HCT116 (cell line): ENCODE measurements around the gene LRP1B. TPM values are rescaled to one million over a fixed set of nuclear protein-coding genes. Genes with fewer than 3 reads are reported as not detected.

Experiments
- ATAC-seq: fragments of 200-7000 bp; cut with Tn5 transposase; 2 replicates; pipeline ENCODE4 v1.9.1; 2020; ENCODE audit warnings: mild to moderate bottlenecking, moderate library complexity
- BruUV-seq: library from RNA; stranded (reverse); fragments of 400-500 nt; replicated peaks from 2 replicates; lab custom pipeline; 2021; lab: Mats Ljungman, UMichigan
- CTCF ChIA-PET: fragments of 300-600 bp; sonication (Branson Sonifier 250); formaldehyde crosslinking; loops from one replicate; lab custom pipeline; 2021; ENCODE audit warnings: antibody characterized with exemption; lab: Charles Lee
- POLR2A ChIA-PET: fragments of 300-600, 350-600 bp; sonication (Branson Sonifier 250); formaldehyde crosslinking; loops from one replicate; lab custom pipeline; 2021; ENCODE audit warnings: antibody characterized with exemption; lab: Charles Lee
- RAD21 ChIA-PET, 2 experiments: fragments of 300-600 bp; sonication (Branson Sonifier 250); formaldehyde crosslinking; loops; one replicate each; lab custom pipeline; 2023; ENCODE audit warnings: low total read pairs in 2 of 2; ENCODE audit not compliant: uncharacterized antibody in 2 of 2, unreplicated experiment in 2 of 2, low non-redundant PET in 1 of 2; lab: Charles Lee
- DNase-seq: peaks from one replicate; pipeline ENCODE4 v3.0.0-alpha.2; 2010; ENCODE audit warnings: low read depth, low spot score
- H2AFZ ChIP-seq: fragments of 200-600 bp; shearing (Covaris generic), sonication (generic); 2 replicates; pipeline ENCODE4 v1.6.1; 2017; ENCODE audit warnings: low read depth, mixed run types, mixed read lengths, antibody characterized with exemption, low read length; ENCODE audit not compliant: poor library complexity, severe bottlenecking
- H3K27ac ChIP-seq: 2 replicates; pipeline ENCODE4 v1.5.1; 2012; ENCODE audit warnings: low read depth, low read length
- H3K27me3 ChIP-seq: fragments of 200-600 bp; sonication (generic); 2 replicates; pipeline ENCODE4 v1.6.1; 2016; ENCODE audit warnings: mixed run types, low read length, mixed read lengths; ENCODE audit not compliant: insufficient read depth
- H3K36me3 ChIP-seq, 2 experiments: fragments of 200-500 bp in 1 of 2; fragments of 200-600 bp in 1 of 2; sonication (Bioruptor generic) in 1 of 2; sonication (generic) in 1 of 2; 2 replicates each; pipeline versions ENCODE4 v1.5.1 to v1.6.1; 2014 to 2016; ENCODE audit warnings: low read length in 2 of 2, inconsistent platforms in 1 of 2, mixed read lengths in 1 of 2, mixed run types in 1 of 2; ENCODE audit not compliant: insufficient read depth in 2 of 2, control insufficient read depth in 1 of 2
- H3K4me1 ChIP-seq, 2 experiments: fragments of 200-600 bp in 1 of 2; sonication (generic) in 1 of 2; 2 replicates each; pipeline versions ENCODE4 v1.5.1 to v1.6.1; 2012 to 2017; ENCODE audit warnings: low read length in 2 of 2, inconsistent platforms in 1 of 2, mild to moderate bottlenecking in 1 of 2, mixed read lengths in 1 of 2, mixed run types in 1 of 2, moderate library complexity in 1 of 2; ENCODE audit not compliant: insufficient read depth in 2 of 2, control insufficient read depth in 1 of 2
- H3K4me2 ChIP-seq: fragments of 200-600 bp; sonication (generic); 2 replicates; pipeline ENCODE4 v1.6.1; 2017; ENCODE audit warnings: mixed run types, low read length, mixed read lengths
- H3K4me3 ChIP-seq, 2 experiments: fragments of 200-600 bp in 1 of 2; sonication (generic) in 1 of 2; replicated peaks in 1 of 2; 2 replicates each; pipeline ENCODE4 v1.5.1; 2011 to 2016; ENCODE audit warnings: low read length in 2 of 2, control low read depth in 1 of 2, low read depth in 1 of 2, mild to moderate bottlenecking in 1 of 2, mixed read lengths in 1 of 2, mixed run types in 1 of 2
- H3K79me2 ChIP-seq: fragments of 200-600 bp; sonication (generic); 2 replicates; pipeline ENCODE4 v1.6.1; 2017; ENCODE audit warnings: mild to moderate bottlenecking, mixed run types, low read length, moderate library complexity, mixed read lengths; ENCODE audit not compliant: insufficient read depth
- H3K9ac ChIP-seq: fragments of 200-600 bp; sonication (generic); 2 replicates; pipeline ENCODE4 v1.6.1; 2016; ENCODE audit warnings: low read length, mixed read lengths
- H3K9me2 ChIP-seq: fragments of 200-600 bp; sonication (generic), shearing (Covaris generic); 2 replicates; pipeline ENCODE4 v1.6.1; 2017; ENCODE audit warnings: mixed run types, mild to moderate bottlenecking, moderate library complexity; ENCODE audit not compliant: insufficient read depth
- H3K9me3 ChIP-seq, 2 experiments: fragments of 200-500 bp in 1 of 2; fragments of 200-600 bp in 1 of 2; sonication (Bioruptor generic) in 1 of 2; sonication (generic) in 1 of 2; 2 replicates each; pipeline ENCODE4 v1.6.1; 2014 to 2017; ENCODE audit warnings: low read length in 2 of 2, mixed read lengths in 2 of 2, inconsistent platforms in 1 of 2, low read depth in 1 of 2, mild to moderate bottlenecking in 1 of 2, mixed run types in 1 of 2, moderate library complexity in 1 of 2; ENCODE audit not compliant: control insufficient read depth in 1 of 2, insufficient read depth in 1 of 2
- H4K20me1 ChIP-seq: fragments of 200-600 bp; sonication (generic), shearing (Covaris generic); 2 replicates; pipeline ENCODE4 v1.6.1; 2017; ENCODE audit warnings: mixed run types, mild to moderate bottlenecking, moderate library complexity; ENCODE audit not compliant: insufficient read depth
- CEBPB ChIP-seq: IDR thresholded peaks from 2 replicates; pipeline ENCODE4 v1.6.1; 2012; ENCODE audit warnings: low read depth
- ELF1 ChIP-seq: IDR thresholded peaks from 2 replicates; pipeline ENCODE4 v1.6.1; 2012; ENCODE audit warnings: low read depth, borderline replicate concordance
- EZH2 ChIP-seq: fragments of 200-600 bp; sonication (generic); IDR thresholded peaks from 2 replicates; pipeline ENCODE4 v1.6.1; 2017; ENCODE audit warnings: antibody characterized with exemption, mixed run types
- EZH2phosphoT487 ChIP-seq: fragments of 200-600 bp; IDR thresholded peaks from 2 replicates; pipeline ENCODE4 v1.6.1; 2018; ENCODE audit warnings: antibody characterized with exemption, borderline replicate concordance
- FOSL1 ChIP-seq: IDR thresholded peaks from 2 replicates; pipeline ENCODE4 v1.6.1; 2012; ENCODE audit warnings: low read depth
- JUND ChIP-seq: IDR thresholded peaks from 2 replicates; pipeline ENCODE4 v1.6.1; 2012
- POLR2A ChIP-seq: IDR thresholded peaks from 2 replicates; pipeline ENCODE4 v1.7.0; 2011; ENCODE audit warnings: borderline replicate concordance; ENCODE audit not compliant: insufficient read depth, insufficient read length; ENCODE audit errors: extremely low read depth
- POLR2AphosphoS5 ChIP-seq: IDR thresholded peaks from 2 replicates; pipeline ENCODE4 v1.6.1; 2011; ENCODE audit warnings: mild to moderate bottlenecking, low read depth, low read length, moderate library complexity
- SRF ChIP-seq: IDR thresholded peaks from 2 replicates; pipeline ENCODE4 v1.6.1; 2012; ENCODE audit warnings: low read depth
- TCF7L2 ChIP-seq: IDR thresholded peaks from 2 replicates; pipeline ENCODE4 v1.7.0; 2011; ENCODE audit warnings: borderline replicate concordance, inconsistent platforms; ENCODE audit not compliant: insufficient read depth, insufficient read length; ENCODE audit errors: extremely low read depth
- YY1 ChIP-seq: IDR thresholded peaks from 2 replicates; pipeline ENCODE4 v1.6.1; 2011; ENCODE audit warnings: low read length, low read depth, moderate library complexity, mild to moderate bottlenecking; ENCODE audit not compliant: insufficient replicate concordance; ENCODE audit errors: extremely low read depth
- ZBTB33 ChIP-seq: IDR thresholded peaks from 2 replicates; pipeline ENCODE4 v1.6.1; 2011; ENCODE audit warnings: mild to moderate bottlenecking, low read length, moderate library complexity; ENCODE audit not compliant: insufficient replicate concordance; ENCODE audit errors: extremely low read depth
- ZNF274 ChIP-seq: fragments of 200-500 bp; sonication (Bioruptor generic); IDR thresholded peaks from 2 replicates; pipeline ENCODE4 v1.6.1; 2014; ENCODE audit warnings: mild to moderate bottlenecking, low read depth, low read length, inconsistent platforms
- intact Hi-C: fragments of 100-400 bp; cut with micrococcal nuclease; formaldehyde crosslinking; loops from 2 replicates; pipeline ENCODE4 v1.10.0; 2022
- total RNA-seq: library from RNA; stranded (reverse); gene quantifications from one replicate; pipeline ENCODE4 v1.2.1, GENCODE V29; 2021; ENCODE audit not compliant: unreplicated experiment
- TF ChIP-seq, protein P1 (sequence below): IDR thresholded peaks from 2 replicates; pipeline ENCODE4 v1.6.1; 2012
- TF ChIP-seq, protein P2 (sequence below): IDR thresholded peaks from 2 replicates; pipeline ENCODE4 v1.6.1; 2012

LRP1B gene
- total RNA-seq, 1 experiment from 2014 or later: 0.34 TPM

DNA sequence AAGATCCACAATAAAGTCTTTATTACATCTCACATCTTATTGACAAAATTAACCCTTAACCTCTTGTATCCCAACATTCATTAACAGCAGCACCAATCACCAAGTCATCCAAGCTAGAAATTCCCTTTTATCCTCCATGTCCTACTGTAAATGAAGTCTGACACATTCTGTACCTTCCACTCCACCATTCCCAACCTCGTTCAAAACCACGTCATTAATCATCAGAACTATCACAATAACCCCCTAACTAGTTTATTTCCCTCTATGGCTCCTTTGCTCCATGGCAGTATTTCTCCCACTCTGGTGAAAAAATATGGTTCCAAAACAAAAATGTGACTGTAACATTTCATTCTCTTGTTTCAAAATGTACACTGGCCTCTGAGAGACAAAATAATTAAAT, 1626.2 kb downstream of the LRP1B start:
- ATAC-seq (no peak), DNase-seq (no peak)
- no peak overlapping the region for H3K4me3 ChIP-seq
- ChIA-PET CTCF (no interaction called here), RAD21 (no interaction called here), POLR2A (no interaction called here)
- BruUV-seq: no TSS peak
- H3K9me2 ChIP-seq: no peaks in the 10 kb centered on the region
- H3K27ac ChIP-seq: no peak overlapping the region
- no peaks in the 10 kb centered on the region for H4K20me1 ChIP-seq
- TF ChIP-seq POLR2AphosphoS5 (no peak), ELF1 (no peak), YY1 (no peak), FOSL1 (no peak), JUND (no peak), ZBTB33 (no peak), ZNF274 (no peak), EZH2phosphoT487 (no peak), POLR2A (no peak), TCF7L2 (no peak), EZH2 (no peak), SRF (no peak), CEBPB (no peak)
- TF ChIP-seq, protein P1, sequence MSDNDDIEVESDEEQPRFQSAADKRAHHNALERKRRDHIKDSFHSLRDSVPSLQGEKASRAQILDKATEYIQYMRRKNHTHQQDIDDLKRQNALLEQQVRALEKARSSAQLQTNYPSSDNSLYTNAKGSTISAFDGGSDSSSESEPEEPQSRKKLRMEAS: no peak
- TF ChIP-seq, protein P2, sequence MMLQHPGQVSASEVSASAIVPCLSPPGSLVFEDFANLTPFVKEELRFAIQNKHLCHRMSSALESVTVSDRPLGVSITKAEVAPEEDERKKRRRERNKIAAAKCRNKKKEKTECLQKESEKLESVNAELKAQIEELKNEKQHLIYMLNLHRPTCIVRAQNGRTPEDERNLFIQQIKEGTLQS: no peak
- H3K27me3 ChIP-seq: no peaks in the 10 kb centered on the region
- H3K9me3 ChIP-seq: no peaks in the 10 kb centered on the region
- no peaks in the 10 kb centered on the region for H3K79me2 ChIP-seq
- H3K9ac ChIP-seq: no peak overlapping the region
- no peak overlapping the region for H2AFZ ChIP-seq
- intact Hi-C loops: no loop called here
- H3K4me2 ChIP-seq: no peak overlapping the region
- H3K4me1 ChIP-seq: no peaks in the 10 kb centered on the region
- no peaks in the 10 kb centered on the region for H3K36me3 ChIP-seq
